Measurements from ENCODE around the gene PPARD.
"Not testable (repeated sequence)": the region's sequence is repeated elsewhere in the genome, so short reads cannot be mapped to it uniquely, and the experiment has no call there.

PPARD gene

DNA sequence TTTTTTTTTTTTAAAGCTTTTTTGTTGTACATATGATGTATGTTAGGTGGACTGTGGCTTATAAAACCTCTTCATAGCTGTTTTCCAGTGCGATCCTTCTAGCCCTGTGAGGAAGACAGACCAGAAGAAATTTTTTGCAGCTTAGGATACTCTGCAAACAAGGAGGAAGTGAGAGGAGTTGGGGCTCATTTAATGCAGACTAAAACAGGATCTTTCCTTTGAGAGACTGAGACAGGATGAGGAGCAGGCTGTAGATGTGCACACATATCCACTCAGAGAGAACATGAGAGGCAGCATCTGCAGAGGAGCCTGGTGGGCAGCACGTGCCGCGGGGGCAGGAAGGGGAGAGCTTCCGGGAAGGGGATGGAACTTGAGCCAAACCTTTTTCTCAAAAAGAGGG lies 45.7 kb downstream of the PPARD start:
- no peak for DNase-seq

DNA sequence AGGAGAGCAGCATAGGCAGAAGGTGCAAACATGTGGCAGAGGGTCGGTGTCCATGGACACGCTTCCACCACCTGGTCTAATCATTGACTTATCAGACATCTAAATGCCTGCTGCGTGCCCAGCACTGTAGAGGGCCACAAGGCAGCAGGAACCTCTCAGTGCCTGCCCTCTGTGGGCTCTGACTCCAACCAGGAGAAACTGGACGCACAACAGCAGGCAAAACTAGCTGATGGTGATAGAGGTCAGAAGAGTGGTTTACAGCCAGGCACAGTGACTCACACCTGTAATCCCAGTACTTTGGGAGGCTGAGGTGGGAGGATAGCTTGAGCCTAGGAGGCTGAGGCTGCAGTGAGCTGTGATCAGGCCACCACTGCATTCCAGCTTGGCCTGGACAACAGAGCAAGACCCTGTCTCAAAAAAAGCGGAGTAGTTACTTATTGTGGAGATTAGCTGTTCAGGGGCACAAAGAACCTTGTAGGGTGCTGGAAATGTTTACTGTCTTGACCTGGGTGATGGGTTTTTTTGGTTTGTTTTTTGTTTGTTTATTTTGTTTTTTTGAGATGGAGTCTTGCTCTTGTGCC lies 46.5 kb downstream of the PPARD start:
- no peak for DNase-seq

DNA sequence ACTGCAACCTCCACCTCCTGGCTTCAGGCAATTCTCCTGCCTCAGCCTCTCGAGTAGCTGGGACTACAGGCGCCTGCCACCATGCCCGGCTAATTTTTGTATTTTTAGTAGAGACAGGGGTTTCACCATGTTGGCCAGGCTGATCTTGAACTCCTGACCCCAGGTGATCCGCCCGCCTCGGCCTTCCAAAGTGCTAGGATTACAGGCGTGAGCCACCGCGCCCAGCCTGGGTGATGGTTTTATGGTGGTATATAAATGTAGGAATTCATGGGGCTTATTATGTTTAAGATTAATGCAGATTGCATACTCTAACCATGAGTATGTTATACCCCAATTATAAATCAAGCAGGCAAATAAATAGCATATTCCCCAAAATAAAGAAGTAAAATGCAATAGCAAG lies 47.0 kb downstream of the PPARD start:
- not testable (repeated sequence) for DNase-seq

- no peak for DNase-seq
Observed at GRCh38 chr6:35391240-35391968, 49.0 kb downstream of the PPARD start.

DNA sequence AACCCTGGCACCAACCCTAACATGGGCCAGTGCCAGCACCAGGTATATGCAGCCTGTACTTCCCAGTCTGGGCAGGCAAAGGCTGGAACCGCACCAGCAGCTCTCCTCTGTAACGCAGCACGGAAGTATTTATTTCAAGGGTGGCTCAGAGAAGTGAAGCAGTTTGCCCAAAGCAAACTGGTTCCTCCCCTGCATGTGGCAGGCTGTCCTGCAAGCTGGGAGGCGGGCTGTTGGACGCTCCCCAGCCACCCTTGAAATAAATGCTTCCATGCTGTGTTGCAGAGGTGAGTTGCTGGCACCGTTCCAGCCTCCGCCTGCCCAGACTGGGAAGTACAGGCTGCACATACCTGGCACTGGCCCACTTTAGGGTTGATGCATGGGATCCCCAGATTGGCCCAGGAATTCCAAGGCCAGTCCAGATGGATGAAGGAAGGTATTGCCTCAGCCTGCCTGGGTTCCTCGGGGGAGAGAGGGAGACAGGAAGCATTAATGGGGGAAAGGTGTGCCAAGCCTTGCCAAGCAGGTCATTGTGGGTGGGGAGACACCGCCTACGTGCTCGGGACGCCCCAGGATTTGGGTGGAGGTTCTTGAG lies 49.8 kb downstream of the PPARD start:
- DNase-seq = peak; percentile 65

GRCh38 chr6:35392773-35393672 lies 50.7 kb downstream of the PPARD start:
- DNase-seq = no peak

DNA sequence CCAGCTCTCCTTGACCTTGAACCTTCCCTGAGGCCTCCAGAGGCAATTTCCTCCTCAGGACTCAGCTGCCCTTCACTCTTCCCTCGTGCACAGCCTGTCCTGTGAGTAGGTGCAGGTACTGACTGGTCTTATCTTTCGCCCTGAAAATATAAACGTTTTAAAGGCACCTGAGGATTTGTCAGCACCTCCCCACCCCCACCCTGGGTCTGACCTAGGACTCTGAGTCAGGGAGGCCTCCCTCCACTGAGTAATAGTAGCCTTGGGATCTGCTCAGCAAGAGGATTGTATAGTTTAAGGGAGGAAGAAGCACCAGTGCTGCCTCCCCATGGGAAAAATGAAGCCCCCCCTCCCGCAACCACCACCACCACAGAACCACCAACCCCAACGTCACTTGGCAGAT lies 54.6 kb downstream of the PPARD start:
- no peak for DNase-seq

DNA sequence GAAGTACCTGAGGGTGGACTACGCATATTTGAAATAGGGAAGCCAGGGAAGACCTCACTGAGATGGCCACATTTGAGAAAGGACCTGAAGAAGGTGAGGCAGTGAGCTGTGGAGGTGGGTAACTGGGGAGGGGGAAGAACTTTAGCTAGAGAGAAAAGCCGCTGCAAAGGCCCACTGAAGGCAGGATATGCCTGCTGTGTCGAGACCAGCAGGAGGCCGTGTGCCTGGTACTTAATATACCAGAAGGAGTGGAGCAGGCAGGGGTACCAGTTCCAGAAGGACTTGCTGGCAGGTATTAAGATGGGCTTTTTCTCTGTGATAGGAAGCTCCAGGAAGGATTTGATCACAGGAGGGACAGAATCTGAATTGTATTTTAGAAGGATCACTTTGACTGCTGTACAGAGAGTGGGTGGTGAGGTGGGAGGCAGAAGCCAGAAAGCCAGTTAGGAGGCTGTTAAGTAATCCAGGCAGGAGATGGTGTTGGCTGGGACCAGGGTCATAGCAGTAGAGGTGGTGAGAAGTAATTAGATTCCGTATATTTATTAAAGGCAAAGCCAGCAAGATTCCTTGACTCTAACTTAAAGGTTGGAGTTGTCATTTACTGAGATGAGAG lies 55.6 kb downstream of the PPARD start:
- no peak for DNase-seq

- DNase-seq = no peak
Observed at GRCh38 chr6:35398526-35398925, 56.2 kb downstream of the PPARD start.

- no peak for DNase-seq
Observed at GRCh38 chr6:35400111-35400510, 57.8 kb downstream of the PPARD start.

DNA sequence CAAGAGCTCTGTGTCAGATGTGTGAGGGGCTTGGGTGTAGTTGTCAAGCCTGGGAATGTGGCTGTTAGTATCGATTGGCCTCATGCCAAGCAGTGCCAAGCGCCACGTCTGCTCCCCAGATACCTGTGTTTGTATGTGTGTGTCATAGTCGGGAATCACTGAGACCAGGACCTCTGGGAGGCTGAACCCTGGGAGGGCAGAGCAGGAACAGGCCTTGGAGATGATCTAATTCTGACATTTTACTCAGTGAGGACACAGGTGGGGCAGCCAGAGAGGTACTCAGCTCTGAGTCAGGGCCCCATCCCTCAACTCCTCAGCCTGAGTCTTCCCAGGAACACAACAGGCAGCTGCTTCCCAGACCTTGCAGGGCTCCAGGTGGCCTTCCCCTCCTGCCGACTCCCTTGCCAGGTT lies 58.5 kb downstream of the PPARD start:
- no peak for DNase-seq

- no peak for DNase-seq
Observed at GRCh38 chr6:35401514-35401913, 59.2 kb downstream of the PPARD start.

GRCh38 chr6:35402136-35402855 lies 59.9 kb downstream of the PPARD start:
- no peak for DNase-seq

GRCh38 chr6:35402856-35403191 lies 60.5 kb downstream of the PPARD start:
- DNase-seq = no peak

- DNase-seq = no peak
Observed at GRCh38 chr6:35403544-35404442, 61.4 kb downstream of the PPARD start.

DNA sequence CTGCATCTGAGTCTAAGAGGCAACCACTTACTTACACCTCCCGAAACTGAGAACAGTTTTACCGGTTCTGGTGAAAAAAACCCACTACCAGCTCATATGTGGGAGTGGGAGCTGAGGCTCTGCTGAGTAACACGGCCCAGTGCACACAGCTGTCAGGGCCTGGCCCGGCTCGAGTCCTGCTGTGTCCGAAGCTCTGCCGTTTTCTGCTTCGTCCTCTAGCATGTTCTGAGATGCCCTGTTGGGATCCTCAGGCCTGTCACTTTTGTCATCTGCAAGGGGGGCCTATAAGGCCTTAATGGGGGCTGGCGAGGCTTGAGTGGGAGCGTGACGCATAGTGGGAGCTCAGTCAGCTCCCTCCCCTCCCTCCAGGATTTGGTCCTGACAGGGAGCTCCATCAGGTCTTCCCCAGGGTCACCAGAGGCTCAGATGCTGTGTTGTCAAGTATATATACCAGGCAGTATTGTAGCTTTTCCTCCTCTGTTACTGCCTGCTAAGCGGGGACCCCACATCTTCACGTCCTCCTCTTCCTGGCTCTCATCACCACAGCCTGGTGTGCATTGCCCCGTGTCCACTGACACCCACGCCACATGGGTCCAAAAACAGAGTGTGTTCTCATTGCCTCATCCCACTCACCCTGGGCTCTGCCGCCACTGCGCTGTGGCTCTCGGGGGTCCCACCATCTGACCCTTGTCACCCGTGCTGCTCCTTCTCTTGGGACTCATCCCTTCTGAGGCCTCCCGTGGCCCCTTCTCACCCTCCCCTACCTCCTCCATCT lies 64.5 kb downstream of the PPARD start:
- no peak for DNase-seq

DNA sequence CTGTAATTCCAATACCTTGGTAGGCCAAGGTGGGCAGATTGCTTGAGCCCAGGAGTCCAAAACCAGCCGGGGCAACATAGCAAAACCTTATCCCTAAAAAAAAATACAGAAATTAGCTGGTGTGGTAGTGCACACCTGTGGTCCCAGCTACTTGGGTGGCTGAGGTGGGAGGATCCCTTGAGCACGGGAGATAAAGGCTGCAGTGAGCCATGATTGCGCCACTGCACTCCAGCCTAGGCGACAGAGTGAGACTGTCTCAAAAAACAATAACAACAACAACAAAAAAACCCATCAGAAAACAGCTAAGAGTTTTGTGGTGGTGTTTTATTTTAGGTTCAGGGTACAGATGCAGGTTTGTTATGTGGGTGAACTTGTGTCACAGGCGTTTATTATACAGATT lies 66.9 kb downstream of the PPARD start:
- DNase-seq = no peak

DNA sequence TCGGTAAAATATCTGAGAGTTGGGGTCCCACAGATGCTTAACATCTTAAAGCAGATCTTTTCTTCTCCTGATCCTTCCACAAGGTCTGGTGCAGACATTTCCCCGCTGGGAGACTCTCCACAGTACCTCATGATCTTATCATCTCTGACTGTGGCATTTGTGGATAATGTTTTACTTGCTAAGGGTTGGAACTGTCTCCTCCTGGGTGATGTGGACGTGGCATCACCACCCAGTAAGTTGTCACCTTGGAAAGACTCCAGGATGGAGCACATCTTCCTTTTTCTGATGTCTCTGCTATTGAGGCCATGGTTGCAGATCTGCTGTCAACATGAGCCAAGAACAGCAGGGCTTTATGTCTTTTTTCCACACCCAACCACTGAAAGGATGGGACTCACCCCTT lies 67.8 kb downstream of the PPARD start:
- DNase-seq = no peak

DNA sequence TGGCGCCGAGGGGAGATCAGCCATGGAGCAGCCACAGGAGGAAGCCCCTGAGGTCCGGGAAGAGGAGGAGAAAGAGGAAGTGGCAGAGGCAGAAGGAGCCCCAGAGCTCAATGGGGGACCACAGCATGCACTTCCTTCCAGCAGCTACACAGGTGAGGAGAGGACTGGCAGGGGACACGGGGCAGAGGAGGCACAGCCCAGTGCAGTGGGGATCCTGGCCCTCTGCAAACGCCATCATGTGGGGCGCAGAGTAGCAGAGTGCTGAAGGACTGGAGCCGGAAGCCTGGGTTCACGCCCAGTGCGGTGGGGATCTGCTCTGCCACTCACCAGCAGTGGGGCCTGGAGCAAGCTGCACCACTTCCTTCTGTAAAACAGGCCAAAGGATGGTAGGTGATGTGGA lies 68.7 kb downstream of the PPARD start:
- no peak for DNase-seq

DNA sequence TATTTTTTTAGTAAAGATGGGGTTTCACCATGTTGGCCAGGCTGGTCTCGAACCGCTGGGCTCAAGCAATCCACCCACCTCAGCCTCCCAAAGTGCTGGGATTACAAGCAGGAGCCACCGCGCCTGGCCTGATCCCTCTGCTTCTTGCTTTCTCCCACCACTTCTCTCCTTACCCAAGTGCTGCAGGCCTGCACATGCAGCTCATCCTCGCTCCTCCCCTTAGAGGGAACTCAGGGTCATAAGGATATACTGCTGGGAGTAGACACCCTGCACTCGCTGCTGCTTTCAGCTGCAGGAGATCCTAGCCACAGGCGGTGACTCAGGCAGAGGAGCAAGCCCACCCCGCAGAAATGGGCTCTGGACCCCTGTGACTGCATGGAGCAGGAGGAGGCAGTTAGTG lies 69.7 kb downstream of the PPARD start:
- DNase-seq = no peak

DNA sequence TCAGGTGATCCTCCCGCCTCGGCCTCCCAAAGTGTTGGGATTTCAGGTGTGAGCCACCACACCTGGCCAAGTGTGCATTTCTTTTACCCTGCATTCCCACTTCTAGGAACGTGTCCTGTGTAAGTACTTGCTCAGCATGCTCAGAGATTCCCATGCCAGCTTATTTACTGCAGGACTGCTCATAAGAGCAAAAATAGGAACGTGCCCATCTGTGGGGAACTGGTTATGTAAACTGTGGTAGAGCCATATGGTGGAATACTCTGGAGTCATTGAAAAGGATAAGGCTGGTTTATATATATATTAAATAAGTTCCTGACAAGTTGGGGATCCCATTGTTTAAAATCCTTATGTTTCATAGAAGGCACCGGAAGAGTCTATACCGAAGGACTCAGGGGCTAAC lies 71.6 kb downstream of the PPARD start:
- no peak for DNase-seq
